Upper lobe of left lung (tissue), 6 donors: Measurements from ENCODE around the gene DEPP1. TPM values are rescaled to one million over a fixed set of nuclear protein-coding genes. Genes with fewer than 3 reads are reported as not detected.

ENCODE experiments used
- ATAC-seq, 2 donors: fragments of 200-7000 bp; cut with Tn5 transposase; one replicate each; pipeline ENCODE4 v1.9.1; 2022; ENCODE audit warnings: mild to moderate bottlenecking in 2 of 2, moderate library complexity in 2 of 2; ENCODE audit not compliant: low FRiP score in 2 of 2
- DNase-seq, 2 donors: peaks; one replicate each; pipeline ENCODE4 v3.0.0-alpha.2; 2019 to 2020
- H3K27ac ChIP-seq, 4 donors: fragments of 200-600 bp; sonication (generic); one replicate each; pipeline ENCODE4 v1.5.1; 2016 to 2019
- H3K27me3 ChIP-seq, 4 donors: fragments of 200-600 bp; sonication (generic); one replicate each; pipeline ENCODE4 v1.5.1; 2017 to 2019
- H3K36me3 ChIP-seq, 4 donors: fragments of 200-600 bp; sonication (generic); one replicate each; pipeline ENCODE4 v1.5.1; 2016 to 2019
- H3K4me1 ChIP-seq, 4 donors: fragments of 200-600 bp; sonication (generic); one replicate each; pipeline ENCODE4 v1.5.1; 2018 to 2019
- H3K4me3 ChIP-seq, 4 donors: fragments of 200-600 bp; sonication (generic); one replicate each; pipeline ENCODE4 v1.5.1; 2017 to 2019; ENCODE audit warnings: mild to moderate bottlenecking in 2 of 4, moderate library complexity in 1 of 4
- H3K9me3 ChIP-seq, 4 donors: fragments of 200-600 bp; sonication (generic); one replicate each; pipeline ENCODE4 v1.5.1; 2018 to 2019
- EP300 ChIP-seq, 4 donors: sonication (generic); formaldehyde crosslinking; IDR thresholded peaks; one replicate each; pipeline ENCODE4 v1.5.1; 2017; ENCODE audit warnings: antibody characterized with exemption in 4 of 4, control low read depth in 2 of 4
- POLR2A ChIP-seq, 4 donors: fragments of 450-650 bp; IDR thresholded peaks; one replicate each; pipeline ENCODE4 v1.5.1; 2016 to 2017; ENCODE audit warnings: antibody characterized with exemption in 4 of 4, mild to moderate bottlenecking in 2 of 4
- POLR2AphosphoS5 ChIP-seq, 2 donors: sonication (generic); formaldehyde crosslinking; IDR thresholded peaks; one replicate each; pipeline ENCODE4 v1.5.1; 2017; ENCODE audit warnings: antibody characterized with exemption in 2 of 2
- WGBS, 2 donors: methylation state at CpG; one replicate each; pipeline ENCODE4 v1.1.5; 2017 to 2018; 5-methylcytosine and 5-hydroxymethylcytosine counted together
- total RNA-seq, 6 donors: library from RNA; depleted of rRNA in 4 of 6; stranded (reverse); fragments of >200 nt in 4 of 6; gene quantifications; one replicate each; pipeline versions ENCODE4 v1.1.0 to v1.2.1, GENCODE V29; 2016 to 2021
- TF ChIP-seq, protein P1 (sequence below), 6 experiments: fragments of 450-650 bp in 4 of 6; fragments of 200-600 bp in 2 of 6; sonication (generic) in 2 of 6; IDR thresholded peaks; one replicate each; pipeline ENCODE4 v1.5.1; 2016 to 2019; ENCODE audit warnings: antibody characterized with exemption in 6 of 6
- donor health status: DM: no; HTN: no; CAD: no; lungs with moderate emphysema.
- donor health status: DM: no; HTN: yes; CAD: no; lungs with severe emphysema.

DEPP1 gene
- total RNA-seq, 6 donors from 2014 or later: 42.0 to 405 (median 95.6) TPM

GRCh38 chr10:45001381-45002148 lies 23.0 kb upstream of the DEPP1 start:
- Histone ChIP-seq H3K27ac (peak overlapping the region; percentile 92 to 96 (median 94)), H3K4me3 (peak overlapping the region; percentile 40 to 71 (median 66)), H3K36me3 (peaks cover 0 to 23% (median 8%) of the 10 kb centered on the region in 4 donors), H3K27me3 (no peaks in the 10 kb centered on the region), H3K9me3 (no peaks in the 10 kb centered on the region), H3K4me1 (peaks cover 36 to 49% (median 40%) of the 10 kb centered on the region in 4 donors)
- 8 to 11% methylated on average over 8 to 13 of the region's 13 CpGs for WGBS, 2 donors
- DNase-seq (peak in 1 of 2 donors; percentile 81), ATAC-seq (peak; percentile 56 to 83)
- peak; percentile 42 to 52 for TF ChIP-seq POLR2AphosphoS5 (IDR thresholded peaks at IDR 0.05)
- peak in 1 of 4 donors; percentile 2 for TF ChIP-seq EP300 (IDR thresholded peaks at IDR 0.05)
- TF ChIP-seq, protein P1, sequence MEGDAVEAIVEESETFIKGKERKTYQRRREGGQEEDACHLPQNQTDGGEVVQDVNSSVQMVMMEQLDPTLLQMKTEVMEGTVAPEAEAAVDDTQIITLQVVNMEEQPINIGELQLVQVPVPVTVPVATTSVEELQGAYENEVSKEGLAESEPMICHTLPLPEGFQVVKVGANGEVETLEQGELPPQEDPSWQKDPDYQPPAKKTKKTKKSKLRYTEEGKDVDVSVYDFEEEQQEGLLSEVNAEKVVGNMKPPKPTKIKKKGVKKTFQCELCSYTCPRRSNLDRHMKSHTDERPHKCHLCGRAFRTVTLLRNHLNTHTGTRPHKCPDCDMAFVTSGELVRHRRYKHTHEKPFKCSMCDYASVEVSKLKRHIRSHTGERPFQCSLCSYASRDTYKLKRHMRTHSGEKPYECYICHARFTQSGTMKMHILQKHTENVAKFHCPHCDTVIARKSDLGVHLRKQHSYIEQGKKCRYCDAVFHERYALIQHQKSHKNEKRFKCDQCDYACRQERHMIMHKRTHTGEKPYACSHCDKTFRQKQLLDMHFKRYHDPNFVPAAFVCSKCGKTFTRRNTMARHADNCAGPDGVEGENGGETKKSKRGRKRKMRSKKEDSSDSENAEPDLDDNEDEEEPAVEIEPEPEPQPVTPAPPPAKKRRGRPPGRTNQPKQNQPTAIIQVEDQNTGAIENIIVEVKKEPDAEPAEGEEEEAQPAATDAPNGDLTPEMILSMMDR (IDR thresholded peaks at IDR 0.05): peak in 3 of 6 experiments; percentile 6 to 49 (median 10)
- TF ChIP-seq POLR2A (IDR thresholded peaks at IDR 0.05): peak in 2 of 4 donors; percentile 3 to 52

DNA sequence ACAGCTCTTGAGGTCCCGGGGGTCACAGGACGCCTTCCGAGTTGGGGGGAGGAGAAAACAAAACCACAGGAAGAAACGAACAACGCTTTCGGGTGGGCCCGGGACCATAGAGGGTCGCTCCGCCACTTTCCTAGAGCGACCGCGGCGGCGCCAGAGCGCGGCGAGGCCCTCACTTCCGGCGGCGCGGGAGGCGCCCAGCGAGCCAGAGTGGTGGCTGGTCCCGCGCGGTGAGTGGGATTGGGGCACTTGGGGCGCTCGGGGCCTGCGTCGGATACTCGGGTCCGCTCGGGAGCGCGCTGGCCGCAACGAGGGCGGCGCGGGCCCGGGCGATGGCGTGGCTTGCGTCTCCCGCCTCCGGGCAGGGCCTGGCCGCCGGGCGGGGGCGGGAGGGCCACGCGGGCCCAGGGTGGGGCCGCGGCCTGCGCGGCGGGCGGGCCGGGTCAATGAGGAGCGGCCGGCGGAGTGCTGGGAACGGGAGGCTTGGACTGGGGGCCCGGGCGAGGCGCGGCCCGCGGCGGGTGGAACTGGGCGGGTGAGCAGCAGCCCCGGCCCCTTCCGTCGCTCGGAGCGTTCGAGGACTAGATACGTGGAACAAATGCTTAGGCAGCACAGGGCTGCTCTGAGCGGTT lies 22.3 kb upstream of the DEPP1 start, which contains the start of gene ZNF22:
TSS of gene ZNF22 (plus strand) at position 172 of the 629 bp plus-strand sequence. CDS start 2,446 bp downstream, outside the sequence.
- H3K27ac ChIP-seq: peak within 1 kb of the TSS; percentile 92 to 96 (median 94)
- WGBS, 2 donors: 0% methylated on average over 9 to 34 of the region's 79 CpGs
- H3K4me3 ChIP-seq: peak within 1 kb of the TSS; percentile 40 to 71 (median 66)
- DNase-seq (peak; percentile 72 to 94), ATAC-seq (peak; percentile 73 to 92)
- H3K36me3 ChIP-seq: peaks cover 0 to 23% (median 8%) of the 10 kb centered on the region in 4 donors
- H3K27me3 ChIP-seq: no peaks in the 10 kb centered on the region
- peak in 2 of 4 donors; percentile 55 to 82 for TF ChIP-seq POLR2A (IDR thresholded peaks at IDR 0.05)
- no peak for TF ChIP-seq EP300 (IDR thresholded peaks at IDR 0.05)
- peak; percentile 64 to 79 for TF ChIP-seq POLR2AphosphoS5 (IDR thresholded peaks at IDR 0.05)
- TF ChIP-seq, protein P1 (IDR thresholded peaks at IDR 0.05): peak in 4 of 6 experiments; percentile 16 to 45 (median 28)
- peaks cover 43 to 56% (median 47%) of the 10 kb centered on the region in 4 donors for H3K4me1 ChIP-seq
- no peaks in the 10 kb centered on the region for H3K9me3 ChIP-seq

- peak; percentile 5 to 78 for ATAC-seq
These were observed 21.6 kb upstream of the DEPP1 start for GRCh38 chr10:45000138-45000751.

GRCh38 chr10:44998146-44998631 lies 19.6 kb upstream of the DEPP1 start:
- peaks cover 0 to 4% (median 2%) of the 10 kb centered on the region in 4 donors for H3K36me3 ChIP-seq
- H3K9me3 ChIP-seq: no peaks in the 10 kb centered on the region
- no peaks in the 10 kb centered on the region for H3K27me3 ChIP-seq
- DNase-seq: peak in 1 of 2 donors; percentile 33
- peak overlapping the region; percentile 74 to 92 (median 86) for H3K27ac ChIP-seq
- H3K4me3 ChIP-seq: no peak overlapping the region
- H3K4me1 ChIP-seq: peaks cover 63 to 77% (median 68%) of the 10 kb centered on the region in 4 donors
- TF ChIP-seq POLR2AphosphoS5 (IDR thresholded peaks at IDR 0.05) (peak in 1 of 2 donors; percentile 52), EP300 (IDR thresholded peaks at IDR 0.05) (no peak)
- ATAC-seq: no peak
- 57 to 60% methylated on average over 6 of the region's 6 CpGs for WGBS, 2 donors

More at GRCh38 chr10:45000138-45000751, 21.6 kb upstream of the DEPP1 start:
- 37 to 38% methylated on average over 12 of the region's 12 CpGs for WGBS, 2 donors
- peaks cover 49 to 62% (median 53%) of the 10 kb centered on the region in 4 donors for H3K4me1 ChIP-seq
- peak overlapping the region in 3 of 4 donors; percentile 65 to 71 (median 67) for H3K4me3 ChIP-seq
- no peaks in the 10 kb centered on the region for H3K9me3 ChIP-seq
- peaks cover 0 to 19% (median 8%) of the 10 kb centered on the region in 4 donors for H3K36me3 ChIP-seq
- H3K27ac ChIP-seq: peak overlapping the region; percentile 92 to 96 (median 94)
- DNase-seq: peak in 1 of 2 donors; percentile 43
- no peaks in the 10 kb centered on the region for H3K27me3 ChIP-seq
- TF ChIP-seq, protein P1 (IDR thresholded peaks at IDR 0.05): no peak
- TF ChIP-seq POLR2AphosphoS5 (IDR thresholded peaks at IDR 0.05) (no peak), EP300 (IDR thresholded peaks at IDR 0.05) (no peak), POLR2A (IDR thresholded peaks at IDR 0.05) (no peak)
